Measurements from ENCODE around the gene PPP2R2C. TPM values are rescaled to one million over a fixed set of nuclear protein-coding genes. Genes with fewer than 3 reads are reported as not detected.

Gene PPP2R2C
- total and polyA plus RNA-seq, 9 of the 15 experiments (the other 6 are each of a cell fraction or from before 2014, with no cell fraction given), result 0.04 to 0.06 TPM; not detected in 7

DNA sequence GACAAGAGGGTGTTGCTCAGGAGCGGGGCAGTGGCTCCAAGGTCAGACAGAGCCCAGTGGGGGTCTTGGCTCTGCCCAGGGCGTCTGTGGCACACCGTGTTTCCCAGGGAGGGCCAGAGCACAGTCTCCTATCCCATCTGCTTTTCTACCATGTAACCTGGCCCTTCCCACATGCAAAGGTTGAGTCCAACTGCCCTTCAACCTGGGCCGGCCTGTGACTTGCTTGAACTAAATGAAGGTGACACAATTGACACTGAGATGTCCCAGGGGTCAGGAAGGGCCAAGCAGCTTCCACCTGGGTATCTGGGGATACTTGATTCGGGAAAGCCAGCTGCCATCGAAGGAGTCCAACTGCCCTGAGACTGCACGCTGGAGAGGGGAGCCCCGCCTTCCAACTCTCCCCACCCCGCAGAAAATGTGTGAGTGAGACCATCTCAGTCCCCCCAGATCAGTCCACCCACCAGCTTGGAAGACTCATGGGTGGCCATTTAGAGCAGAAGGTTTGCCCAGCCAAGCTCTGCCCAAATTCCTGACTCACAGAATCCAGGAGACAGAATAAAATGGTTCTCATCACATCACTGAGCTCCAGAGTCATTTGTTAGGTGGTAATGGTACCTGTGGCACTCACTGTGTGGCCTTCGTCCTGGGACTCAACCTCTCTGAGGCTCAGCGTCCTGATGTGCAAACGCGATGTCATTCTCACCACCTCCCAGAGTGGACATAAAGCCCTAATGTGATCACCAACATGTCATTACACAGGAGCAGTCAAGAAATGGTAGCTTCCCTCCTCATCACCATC, 18.1 kb downstream of the PPP2R2C start:
- POLR2A ChIA-PET, result no interaction called here
- Histone ChIP-seq H3K4me1 (replicated peaks in 1 of 2; ENCODE audit: control insufficient read depth in 2 of 2, insufficient read depth in 2 of 2, low read length in 2 of 2) (no peaks in the 10 kb centered on the region), H2AFZ (ENCODE audit: low read depth, low read length) (no peak overlapping the region), H3K27ac (ENCODE audit: extremely low read depth, low read depth, low read length) (no peak overlapping the region), H3K36me3 (ENCODE audit: control insufficient read depth, insufficient read depth, low read length) (no peaks in the 10 kb centered on the region), H3K4me2 (ENCODE audit: insufficient read depth, low read length) (no peak overlapping the region), H3K79me2 (ENCODE audit: control insufficient read depth, insufficient read depth, low read length) (no peaks in the 10 kb centered on the region), H3K9me3 (replicated peaks; ENCODE audit: control insufficient read depth, insufficient read depth, low read depth, low read length) (no peaks in the 10 kb centered on the region), H3K9ac (ENCODE audit: insufficient read depth in 1 of 2, low read depth in 2 of 2, low read length in 2 of 2) (no peak overlapping the region), H3K9me1 (ENCODE audit: control insufficient read depth, insufficient read depth, low read length) (peaks cover 2% of the 10 kb centered on the region), H3K4me3 (no peak overlapping the region), H3K27me3 (ENCODE audit: control insufficient read depth in 2 of 2, insufficient read depth in 2 of 2, low read length in 2 of 2) (peaks cover 10 to 53% of the 10 kb centered on the region in 2 experiments; a peak in 3 of 5 replicates), H4K20me1 (replicated peaks; ENCODE audit: control insufficient read depth, insufficient read depth, low read length) (peaks cover 10% of the 10 kb centered on the region; the same call in 1 of the 2 replicates)
- WGBS (ENCODE audit: insufficient coverage, low coverage, missing lambda C conversion rate), result 1% methylated on average over 13 of the region's 13 CpGs
- TF ChIP-seq, protein P1, sequence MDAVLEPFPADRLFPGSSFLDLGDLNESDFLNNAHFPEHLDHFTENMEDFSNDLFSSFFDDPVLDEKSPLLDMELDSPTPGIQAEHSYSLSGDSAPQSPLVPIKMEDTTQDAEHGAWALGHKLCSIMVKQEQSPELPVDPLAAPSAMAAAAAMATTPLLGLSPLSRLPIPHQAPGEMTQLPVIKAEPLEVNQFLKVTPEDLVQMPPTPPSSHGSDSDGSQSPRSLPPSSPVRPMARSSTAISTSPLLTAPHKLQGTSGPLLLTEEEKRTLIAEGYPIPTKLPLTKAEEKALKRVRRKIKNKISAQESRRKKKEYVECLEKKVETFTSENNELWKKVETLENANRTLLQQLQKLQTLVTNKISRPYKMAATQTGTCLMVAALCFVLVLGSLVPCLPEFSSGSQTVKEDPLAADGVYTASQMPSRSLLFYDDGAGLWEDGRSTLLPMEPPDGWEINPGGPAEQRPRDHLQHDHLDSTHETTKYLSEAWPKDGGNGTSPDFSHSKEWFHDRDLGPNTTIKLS (IDR thresholded peaks at IDR 0.05; ENCODE audit: borderline replicate concordance, low read depth), result no peak
- TF ChIP-seq CREB1 (IDR thresholded peaks at IDR 0.05), result no peak
- no peak for TF ChIP-seq CREB1 (CRISPR knock-in tag; IDR thresholded peaks at IDR 0.05)
- no peak for TF ChIP-seq FOXK1 (CRISPR knock-in tag; IDR thresholded peaks at IDR 0.05; ENCODE audit: borderline replicate concordance)
- no peak for TF ChIP-seq PHF21A (IDR thresholded peaks at IDR 0.05; ENCODE audit: borderline replicate concordance, low read depth)
- no peak for TF ChIP-seq SP1 (CRISPR knock-in tag; IDR thresholded peaks at IDR 0.05)
- no peak for TF ChIP-seq NEUROD1 (IDR thresholded peaks at IDR 0.05; ENCODE audit: borderline replicate concordance, low read depth, low read length, partially characterized antibody)
- DNase-seq (ENCODE audit: extremely low read depth in 1 of 4, low spot score in 3 of 4) (no peak), ATAC-seq (no peak), FAIRE-seq (no peak)
- intact Hi-C loops (cut with micrococcal nuclease), result no loop called here
- CTCF ChIA-PET (ENCODE audit: low intra/inter-chr PET ratio), result no interaction called here
- BruUV-seq (replicated peaks), result no TSS peak
- in situ Hi-C loops (cut with MboI), result no loop called here
